ENCODE results near the gene POLA2. TPM values are rescaled to one million over a fixed set of nuclear protein-coding genes. Genes with fewer than 3 reads are reported as not detected.

Gene POLA2
- total RNA-seq, 1 donor from 2014 or later, result 5.2 TPM

- TF ChIP-seq CTCF (IDR thresholded peaks at IDR 0.05; ENCODE audit: insufficient read depth, low read depth, low read length) (no peak), EZH2 (IDR thresholded peaks at IDR 0.05; ENCODE audit: insufficient read depth, low read length) (no peak)
- H3K27me3 Mint-ChIP-seq (ENCODE audit: low read depth, unreplicated experiment), result no peaks in the 10 kb centered on the region
- H3K4me1 Mint-ChIP-seq (ENCODE audit: low read depth, unreplicated experiment), result peaks cover 62% of the 10 kb centered on the region
- peak overlapping the region; percentile 89 for H3K27ac ChIP-seq (ENCODE audit: low read depth, low read length)
- no peaks in the 10 kb centered on the region for H3K27me3 ChIP-seq (ENCODE audit: insufficient read depth, low read length)
- H3K79me2 ChIP-seq (ENCODE audit: insufficient read depth, low read length), result no peaks in the 10 kb centered on the region
- no peaks in the 10 kb centered on the region for H3K9me3 Mint-ChIP-seq (ENCODE audit: unreplicated experiment)
- peaks cover 48% of the 10 kb centered on the region for H3K4me1 ChIP-seq (ENCODE audit: insufficient read depth, low read length)
- FAIRE-seq (no peak), DNase-seq (ENCODE audit: low read depth) (no peak)
- peak overlapping the region; percentile 63 for H3K9ac ChIP-seq (ENCODE audit: low read length)
- peak overlapping the region; percentile 96 for H3K27ac Mint-ChIP-seq (ENCODE audit: unreplicated experiment)
- H3K4me2 ChIP-seq (ENCODE audit: low read length), result peak overlapping the region; percentile 67
- H3K4me3 ChIP-seq (ENCODE audit: insufficient read depth, low read depth, low read length), result no peak overlapping the region
- peak overlapping the region; percentile 47 for H3K4me3 Mint-ChIP-seq (ENCODE audit: unreplicated experiment)
- H4K20me1 ChIP-seq (ENCODE audit: insufficient read depth, low read length), result no peaks in the 10 kb centered on the region
- H2AFZ ChIP-seq (ENCODE audit: low read depth, low read length), result no peak overlapping the region
- no peaks in the 10 kb centered on the region for H3K9me3 ChIP-seq (ENCODE audit: insufficient read depth, low read depth, low read length)
- no peaks in the 10 kb centered on the region for H3K36me3 Mint-ChIP-seq (ENCODE audit: low read depth, unreplicated experiment)
- peaks cover 17% of the 10 kb centered on the region for H3K36me3 ChIP-seq (ENCODE audit: insufficient read depth, low read length)
These were observed 16.0 kb downstream of the POLA2 start for GRCh38 chr11:65277631-65278277.

GRCh38 chr11:65278356-65278755, 16.6 kb downstream of the POLA2 start:
- H3K36me3 Mint-ChIP-seq (ENCODE audit: low read depth, unreplicated experiment), result no peaks in the 10 kb centered on the region
- peaks cover 21% of the 10 kb centered on the region for H3K36me3 ChIP-seq (ENCODE audit: insufficient read depth, low read length)
- H4K20me1 ChIP-seq (ENCODE audit: insufficient read depth, low read length), result no peaks in the 10 kb centered on the region
- H3K4me3 ChIP-seq (ENCODE audit: insufficient read depth, low read depth, low read length), result no peak overlapping the region
- no peaks in the 10 kb centered on the region for H3K27me3 Mint-ChIP-seq (ENCODE audit: low read depth, unreplicated experiment)
- peak overlapping the region; percentile 89 for H3K27ac ChIP-seq (ENCODE audit: low read depth, low read length)
- H2AFZ ChIP-seq (ENCODE audit: low read depth, low read length), result no peak overlapping the region
- FAIRE-seq, result no peak
- peak overlapping the region; percentile 73 for H3K4me3 Mint-ChIP-seq (ENCODE audit: unreplicated experiment)
- no peaks in the 10 kb centered on the region for H3K27me3 ChIP-seq (ENCODE audit: insufficient read depth, low read length)
- DNase-seq (ENCODE audit: low read depth), result peak; percentile 46
- peak overlapping the region; percentile 67 for H3K4me2 ChIP-seq (ENCODE audit: low read length)
- peaks cover 48% of the 10 kb centered on the region for H3K4me1 ChIP-seq (ENCODE audit: insufficient read depth, low read length)
- H3K79me2 ChIP-seq (ENCODE audit: insufficient read depth, low read length), result no peaks in the 10 kb centered on the region
- no peaks in the 10 kb centered on the region for H3K9me3 Mint-ChIP-seq (ENCODE audit: unreplicated experiment)
- H3K4me1 Mint-ChIP-seq (ENCODE audit: low read depth, unreplicated experiment), result peaks cover 62% of the 10 kb centered on the region
- H3K27ac Mint-ChIP-seq (ENCODE audit: unreplicated experiment), result peak overlapping the region; percentile 96
- peak overlapping the region; percentile 63 for H3K9ac ChIP-seq (ENCODE audit: low read length)
- no peak for TF ChIP-seq EZH2 (IDR thresholded peaks at IDR 0.05; ENCODE audit: insufficient read depth, low read length)
- TF ChIP-seq CTCF (IDR thresholded peaks at IDR 0.05; ENCODE audit: insufficient read depth, low read depth, low read length), result no peak
- H3K9me3 ChIP-seq (ENCODE audit: insufficient read depth, low read depth, low read length), result no peaks in the 10 kb centered on the region

GRCh38 chr11:65279279-65279678, 17.5 kb downstream of the POLA2 start:
- peak overlapping the region; percentile 63 for H3K9ac ChIP-seq (ENCODE audit: low read length)
- H3K4me2 ChIP-seq (ENCODE audit: low read length), result peak overlapping the region; percentile 67
- Mint-ChIP-seq H3K27me3 (ENCODE audit: low read depth, unreplicated experiment) (no peaks in the 10 kb centered on the region), H3K27ac (ENCODE audit: unreplicated experiment) (peak overlapping the region; percentile 96), H3K9me3 (ENCODE audit: unreplicated experiment) (no peaks in the 10 kb centered on the region), H3K36me3 (ENCODE audit: low read depth, unreplicated experiment) (no peaks in the 10 kb centered on the region), H3K4me3 (ENCODE audit: unreplicated experiment) (peak overlapping the region; percentile 62), H3K4me1 (ENCODE audit: low read depth, unreplicated experiment) (peaks cover 59% of the 10 kb centered on the region)
- DNase-seq (ENCODE audit: low read depth) (no peak), FAIRE-seq (no peak)
- no peak overlapping the region for H2AFZ ChIP-seq (ENCODE audit: low read depth, low read length)
- H3K27ac ChIP-seq (ENCODE audit: low read depth, low read length), result peak overlapping the region; percentile 89
- H3K9me3 ChIP-seq (ENCODE audit: insufficient read depth, low read depth, low read length), result no peaks in the 10 kb centered on the region
- H3K4me1 ChIP-seq (ENCODE audit: insufficient read depth, low read length), result peaks cover 48% of the 10 kb centered on the region
- H3K27me3 ChIP-seq (ENCODE audit: insufficient read depth, low read length), result no peaks in the 10 kb centered on the region
- no peaks in the 10 kb centered on the region for H4K20me1 ChIP-seq (ENCODE audit: insufficient read depth, low read length)
- H3K79me2 ChIP-seq (ENCODE audit: insufficient read depth, low read length), result no peaks in the 10 kb centered on the region
- H3K36me3 ChIP-seq (ENCODE audit: insufficient read depth, low read length), result peaks cover 21% of the 10 kb centered on the region
- no peak overlapping the region for H3K4me3 ChIP-seq (ENCODE audit: insufficient read depth, low read depth, low read length)
- TF ChIP-seq EZH2 (IDR thresholded peaks at IDR 0.05; ENCODE audit: insufficient read depth, low read length) (no peak), CTCF (IDR thresholded peaks at IDR 0.05; ENCODE audit: insufficient read depth, low read depth, low read length) (no peak)

All from astrocyte (in vitro differentiated cells and primary cell).